GM18502 (cell line): ENCODE results near the gene PMFBP1.

ENCODE experiments used
- ATAC-seq: cut with Tn5 transposase; IDR thresholded peaks from one replicate; pipeline ENCODE4 v1.9.1; 2021; ENCODE audit warnings: mild to moderate bottlenecking; ENCODE audit not compliant: unreplicated experiment, poor library complexity

The PMFBP1 gene

GRCh38 chr16:72172105-72173034 lies at the start of gene PMFBP1:
Gene PMFBP1, minus strand, starts transcription at chr16:72172155. Its CDS starts 947 bp downstream, at chr16:72171208.
- ATAC-seq: peak; percentile 99

GRCh38 chr16:72221630-72222024 lies 49.7 kb upstream of the PMFBP1 start:
- no peak for ATAC-seq

GRCh38 chr16:72220875-72221629 lies 49.1 kb upstream of the PMFBP1 start:
- no peak for ATAC-seq

GRCh38 chr16:72219282-72219681 lies 47.3 kb upstream of the PMFBP1 start:
- ATAC-seq: no peak

GRCh38 chr16:72216767-72217166 lies 44.8 kb upstream of the PMFBP1 start:
- no peak for ATAC-seq

GRCh38 chr16:72214821-72215220 lies 42.9 kb upstream of the PMFBP1 start:
- ATAC-seq: no peak

- no peak for ATAC-seq
Observed at GRCh38 chr16:72211110-72211509, 39.2 kb upstream of the PMFBP1 start.

GRCh38 chr16:72210555-72210954 lies 38.6 kb upstream of the PMFBP1 start:
- ATAC-seq: no peak

GRCh38 chr16:72210072-72210471 lies 38.1 kb upstream of the PMFBP1 start:
- ATAC-seq: no peak

- no peak for ATAC-seq
Observed at GRCh38 chr16:72206299-72206698, 34.3 kb upstream of the PMFBP1 start.

GRCh38 chr16:72203401-72203800 lies 31.4 kb upstream of the PMFBP1 start:
- peak; percentile 81 for ATAC-seq

GRCh38 chr16:72202014-72202413 lies 30.1 kb upstream of the PMFBP1 start:
- no peak for ATAC-seq

GRCh38 chr16:72201387-72201786 lies 29.4 kb upstream of the PMFBP1 start:
- ATAC-seq: no peak

- ATAC-seq: no peak
Observed at GRCh38 chr16:72199761-72200337, 27.9 kb upstream of the PMFBP1 start.

- no peak for ATAC-seq
Observed at GRCh38 chr16:72198771-72199201, 26.8 kb upstream of the PMFBP1 start.

- ATAC-seq: no peak
Observed at GRCh38 chr16:72198021-72198711, 26.2 kb upstream of the PMFBP1 start.

- ATAC-seq: no peak
Observed at GRCh38 chr16:72197545-72197944, 25.6 kb upstream of the PMFBP1 start.

GRCh38 chr16:72195609-72196008 lies 23.7 kb upstream of the PMFBP1 start:
- no peak for ATAC-seq

GRCh38 chr16:72191551-72191950 lies 19.6 kb upstream of the PMFBP1 start:
- ATAC-seq: no peak

GRCh38 chr16:72189865-72190371 lies 18.0 kb upstream of the PMFBP1 start:
- no peak for ATAC-seq
